ENCODE data around the gene RNF167.

Gene RNF167

DNA sequence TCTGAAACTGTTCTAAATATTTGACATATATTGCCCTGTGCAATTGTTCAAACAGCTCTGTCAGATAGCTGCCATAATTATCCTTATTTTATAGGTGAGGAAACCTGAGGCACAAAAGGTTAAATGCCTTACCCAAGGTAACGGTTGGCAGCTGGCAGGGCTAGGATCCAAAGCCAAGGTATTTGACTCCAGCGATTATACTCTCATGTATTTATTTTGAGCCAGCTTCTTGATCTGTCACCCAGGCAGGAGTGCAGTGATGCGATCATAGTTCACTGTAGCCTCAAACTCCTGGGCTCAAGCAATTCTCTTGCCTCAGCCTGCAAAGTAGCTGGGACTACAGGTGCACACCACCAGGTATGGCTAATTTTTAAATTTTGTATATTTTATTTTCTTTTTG, 18.0 kb downstream of the RNF167 start:
- DNase-seq, result no peak

DNA sequence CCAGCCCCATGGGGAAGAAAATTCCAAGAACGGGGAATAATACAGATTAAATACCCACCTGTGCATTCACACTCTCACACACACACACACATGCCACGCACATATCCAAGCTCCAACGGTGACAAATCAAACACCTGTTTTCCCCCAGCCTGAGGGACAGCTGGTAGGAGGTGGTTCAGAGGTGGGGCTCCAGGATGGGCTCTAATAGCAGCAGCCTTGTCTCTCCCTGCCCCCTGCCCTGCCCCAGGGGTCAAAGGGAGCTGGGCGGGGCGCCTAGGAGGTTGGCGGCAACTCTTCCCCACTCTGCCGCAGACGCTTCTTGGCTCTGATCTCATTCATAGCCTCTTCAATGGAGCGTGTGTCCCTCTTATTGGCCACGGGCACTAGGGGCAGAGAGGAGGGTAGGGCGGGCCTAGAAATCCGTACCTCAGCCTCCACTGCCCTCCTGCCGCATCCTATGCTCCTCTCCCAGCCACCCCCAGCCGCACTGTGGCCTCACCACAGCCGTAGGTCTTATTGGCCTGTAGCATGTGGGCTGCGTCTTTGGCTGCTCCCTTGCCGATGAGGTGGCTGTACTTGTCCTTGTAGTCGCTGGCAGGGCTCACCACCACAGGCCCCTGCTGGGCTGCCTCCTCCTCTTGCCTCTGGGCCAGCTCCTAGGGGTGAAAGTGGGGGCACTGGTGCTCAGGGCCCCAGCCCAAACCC, 19.3 kb downstream of the RNF167 start:
- no peak for DNase-seq

DNA sequence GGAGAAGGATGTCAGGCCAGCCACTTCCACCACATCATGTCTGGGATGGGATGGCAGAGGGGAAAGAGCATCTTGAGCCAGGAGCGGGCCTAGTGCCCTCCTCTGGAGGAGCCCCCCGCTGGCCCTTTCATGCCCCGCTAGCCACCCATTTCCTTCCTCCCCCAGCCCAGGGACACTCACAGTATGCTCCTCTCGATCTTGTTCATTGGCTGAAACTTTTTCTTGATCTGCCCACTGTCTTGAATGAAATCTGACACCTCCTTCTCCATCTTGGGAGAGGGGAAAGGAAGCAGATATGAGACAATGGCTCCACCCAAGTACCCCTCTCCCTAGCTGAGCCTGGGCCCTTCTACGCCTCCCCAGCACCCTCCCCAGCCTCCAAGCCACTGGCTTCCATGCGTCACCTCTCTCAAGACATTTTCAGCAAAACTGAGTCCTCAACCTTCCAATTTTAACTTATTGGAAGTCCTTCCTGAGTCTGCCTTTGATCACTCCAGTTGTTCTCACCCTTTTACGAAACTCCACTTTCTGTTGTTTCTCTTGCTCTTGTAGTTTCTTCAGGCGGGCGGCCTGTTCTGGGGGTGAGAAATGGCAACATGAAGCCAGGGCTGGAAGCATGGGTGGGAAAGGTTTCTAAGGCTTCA, 20.3 kb downstream of the RNF167 start:
- no peak for DNase-seq

- no peak for DNase-seq
These were observed 25.4 kb downstream of the RNF167 start for GRCh38 chr17:4965311-4965986.

- peak; percentile 85 to 94 for DNase-seq
These were observed 26.9 kb downstream of the RNF167 start for GRCh38 chr17:4966844-4967538.

- DNase-seq, result peak; percentile 60 to 66
These were observed 27.7 kb downstream of the RNF167 start, which contains the start of gene SPAG7 for GRCh38 chr17:4967539-4968485. Gene SPAG7 (minus strand): TSS chr17:4967817. CDS start chr17:4967804, 13 bp downstream.

DNA sequence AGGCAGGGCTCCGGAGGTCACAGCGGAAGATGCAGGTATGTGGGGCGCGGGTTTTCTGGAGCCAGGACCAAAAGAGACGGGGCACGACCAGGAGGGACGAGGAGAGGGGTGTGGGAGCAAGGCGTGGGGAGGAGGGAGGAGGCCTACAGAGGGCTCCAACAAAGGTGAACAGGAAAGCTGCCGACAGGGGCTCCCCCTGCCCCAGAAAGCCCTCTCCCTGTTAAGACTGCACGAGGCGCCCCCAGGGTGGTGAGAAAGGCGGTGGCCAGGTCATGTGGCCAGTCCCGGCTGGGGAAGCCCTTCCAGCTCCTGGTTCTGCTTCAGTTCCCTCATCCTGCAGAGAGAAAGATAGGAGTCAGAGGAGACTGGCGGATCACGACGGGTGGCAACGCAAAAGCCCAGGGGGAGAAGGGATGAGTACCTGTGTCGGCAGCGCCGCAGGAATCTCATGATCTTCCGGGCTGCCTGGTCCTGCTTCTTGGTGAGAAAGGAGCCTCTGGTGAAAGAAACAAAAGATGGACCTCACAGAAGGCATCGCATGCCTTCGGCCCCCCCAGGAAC, 28.5 kb downstream of the RNF167 start:
- no peak for DNase-seq

GRCh38 chr17:4969047-4969550, 29.0 kb downstream of the RNF167 start:
- DNase-seq, result peak in 1 of 2 experiments; percentile 5

- no peak for DNase-seq
These were observed 29.6 kb downstream of the RNF167 start for GRCh38 chr17:4969551-4970173.

GRCh38 chr17:4970273-4970672, 30.2 kb downstream of the RNF167 start:
- DNase-seq, result no peak

GRCh38 chr17:4971826-4972225, 31.8 kb downstream of the RNF167 start:
- DNase-seq, result no peak

- DNase-seq, result no peak
These were observed 32.3 kb downstream of the RNF167 start for GRCh38 chr17:4972322-4972721.

DNA sequence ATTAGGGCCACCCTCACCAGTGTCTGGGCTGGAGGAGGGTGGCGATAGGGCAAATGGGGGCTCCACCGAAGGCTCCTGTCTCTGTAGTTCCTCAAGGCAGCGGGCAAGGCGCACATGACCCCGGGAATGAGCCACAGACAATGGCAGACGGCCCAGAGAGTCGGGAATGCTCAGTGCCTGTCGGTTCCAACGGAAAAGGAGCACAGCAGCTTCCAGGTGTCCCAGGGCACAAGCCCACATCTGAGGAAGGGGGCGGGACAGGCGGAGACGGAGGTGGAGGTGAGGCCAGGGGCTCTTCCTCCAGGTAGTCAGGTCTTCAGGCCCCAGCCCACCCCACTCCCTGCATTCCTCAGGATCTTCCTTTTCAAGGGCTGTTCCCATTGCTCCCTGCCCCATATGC, 32.7 kb downstream of the RNF167 start:
- no peak for DNase-seq

DNA sequence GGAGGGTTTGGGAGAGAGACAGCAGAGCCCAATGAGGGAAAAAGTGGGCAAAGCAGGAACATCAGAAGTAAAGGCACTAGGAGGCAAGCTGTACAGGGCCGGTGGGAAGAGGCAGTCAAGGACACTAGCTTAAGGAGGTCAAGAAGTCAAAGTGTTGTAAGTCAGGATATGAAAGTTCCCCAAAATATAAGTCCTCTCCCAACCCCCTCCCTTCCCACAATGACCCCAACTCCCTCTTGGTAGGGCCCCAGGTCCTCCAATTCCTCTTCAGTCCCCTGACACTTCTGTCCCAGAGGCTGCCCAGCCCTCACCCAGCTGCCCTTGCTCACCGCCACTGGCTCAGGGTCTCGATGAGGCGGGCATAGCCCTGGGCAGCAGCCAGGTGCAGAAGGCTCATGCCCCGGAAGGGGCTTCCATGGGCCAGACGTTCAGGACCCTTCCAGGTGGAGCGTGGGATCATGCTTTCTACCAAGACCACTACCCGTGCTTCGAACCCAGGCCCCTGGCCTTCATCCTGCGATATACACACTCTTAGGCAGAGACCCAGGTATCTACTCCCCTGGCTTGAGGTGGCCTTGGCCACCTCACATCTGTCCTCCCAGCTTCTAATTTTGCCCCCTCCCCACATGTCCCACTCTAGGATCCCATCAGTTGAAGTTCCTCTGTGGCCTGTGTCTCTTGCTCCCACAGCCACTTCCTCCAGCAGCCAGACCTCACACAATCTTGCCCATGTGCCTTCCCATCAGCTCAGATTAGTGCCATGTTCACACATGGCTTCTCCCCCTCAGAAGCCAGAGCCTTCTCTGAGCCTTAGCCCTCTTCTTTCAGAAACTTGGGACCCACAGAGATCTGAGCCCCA, 33.4 kb downstream of the RNF167 start:
- DNase-seq, result peak in 1 of 2 experiments; percentile 1

DNA sequence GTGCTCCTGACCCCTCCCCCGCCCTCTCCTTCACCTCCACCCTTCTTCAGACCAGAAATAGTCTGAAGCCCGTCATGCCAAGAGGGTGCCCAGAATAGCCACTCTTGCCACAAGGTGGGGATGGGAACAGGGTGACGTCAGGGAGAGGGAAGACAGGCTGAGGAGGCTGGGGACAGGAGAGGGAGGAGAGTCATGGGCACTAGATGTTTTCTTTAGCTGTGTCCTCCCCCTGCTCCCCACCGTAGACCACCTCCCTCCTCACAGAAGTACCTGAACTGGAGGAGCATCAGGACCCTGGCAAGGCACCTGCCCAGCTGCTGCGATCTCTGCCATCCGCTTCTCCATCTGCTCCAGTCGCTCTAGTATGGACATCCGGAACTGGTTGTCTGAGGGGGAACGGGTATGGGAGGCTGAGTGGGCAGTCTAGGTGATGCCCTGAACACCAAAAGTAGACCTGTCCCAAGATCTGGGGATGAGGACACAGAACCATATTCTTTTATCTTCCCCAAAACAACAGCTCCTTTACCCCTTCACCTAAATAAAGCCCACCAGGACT, 34.1 kb downstream of the RNF167 start:
- no peak for DNase-seq

GRCh38 chr17:4978726-4979125, 38.7 kb downstream of the RNF167 start:
- peak; percentile 28 to 29 for DNase-seq

DNA sequence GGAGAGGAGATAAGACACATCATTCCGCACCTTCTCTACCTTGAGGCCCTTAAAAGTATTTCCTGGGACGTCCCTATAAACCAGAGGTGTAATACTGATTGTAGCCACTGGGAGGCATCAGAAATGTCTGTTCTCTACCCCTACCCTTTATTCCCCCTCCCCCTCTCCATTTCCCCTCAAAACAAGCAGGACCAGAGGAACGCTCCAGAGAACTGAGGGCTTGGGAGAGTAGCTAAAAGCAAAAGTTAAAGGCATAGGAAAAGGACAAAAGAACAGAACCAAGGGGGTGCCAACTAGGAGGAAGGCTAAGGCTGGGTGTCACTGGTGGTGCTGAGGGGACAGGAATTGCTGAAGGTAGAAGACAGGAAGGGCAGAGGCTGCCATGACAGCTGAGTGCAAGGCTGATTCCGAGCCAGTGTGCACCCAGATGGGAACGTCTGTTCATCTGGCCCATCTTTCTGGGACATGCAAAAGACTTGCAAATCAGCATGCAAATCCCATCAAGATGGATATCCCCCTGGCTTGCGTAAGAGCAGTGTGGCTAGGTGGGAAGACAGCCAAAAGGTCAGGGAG, 40.7 kb downstream of the RNF167 start:
- peak in 1 of 2 experiments; percentile 16 for DNase-seq

- DNase-seq, result no peak
These were observed 42.2 kb downstream of the RNF167 start for GRCh38 chr17:4982305-4982704.

DNA sequence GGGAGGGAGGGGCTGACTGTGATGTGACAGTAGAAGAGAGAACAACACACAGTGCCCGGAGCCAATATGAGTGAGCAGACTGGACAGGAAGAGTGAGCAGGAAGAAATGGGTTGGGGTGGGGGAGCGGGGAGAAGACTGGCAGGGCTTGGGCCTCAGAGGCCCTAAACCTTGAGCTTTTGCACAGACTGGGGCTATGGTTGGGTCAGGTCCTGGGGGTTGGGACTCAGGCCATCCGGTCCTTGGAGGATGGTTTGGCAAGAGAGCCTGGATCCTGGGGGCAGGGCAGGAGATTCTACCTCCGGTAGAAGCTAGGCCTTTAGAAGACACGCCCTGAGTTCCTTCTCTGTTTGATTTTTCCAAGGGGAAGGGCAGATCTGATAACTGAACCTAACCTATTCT, 46.3 kb downstream of the RNF167 start:
- DNase-seq, result no peak
